ENCODE data around the gene LRRC8D. TPM values are rescaled to one million over a fixed set of nuclear protein-coding genes. Genes with fewer than 3 reads are reported as not detected.

LRRC8D gene
- total and polyA plus RNA-seq, 4 donors = 7.1 to 17.4 (median 14.4) TPM

DNA sequence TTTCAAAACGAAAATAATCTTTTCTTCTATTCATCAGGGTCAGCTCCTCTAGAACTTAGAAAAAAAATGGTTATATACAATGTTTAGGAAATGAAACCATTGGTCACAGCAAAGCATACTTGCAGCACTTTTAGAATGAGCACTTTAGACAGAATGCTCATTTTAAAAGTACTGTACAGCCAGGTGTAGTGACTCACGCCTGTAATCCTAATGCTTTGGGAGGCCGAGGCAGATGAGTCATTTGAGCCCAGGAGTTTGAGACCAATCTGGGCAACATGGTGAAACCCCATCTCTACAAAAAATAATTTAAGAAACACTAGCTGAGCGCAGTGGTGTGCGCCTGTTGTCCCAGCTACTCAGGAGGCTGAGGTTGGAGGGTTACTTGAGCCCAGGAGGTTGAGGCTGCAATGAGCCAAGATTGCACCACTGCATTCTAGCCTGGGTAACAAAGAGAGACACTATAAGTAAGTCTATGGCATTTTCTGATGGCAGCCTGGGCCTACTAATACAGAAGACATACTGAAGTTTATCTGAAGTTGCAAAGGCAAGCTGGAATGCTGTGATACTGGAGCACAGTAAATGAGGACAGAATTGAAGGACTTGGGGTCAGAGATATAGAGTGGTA, 125.1 kb downstream of the LRRC8D start:
- DNase-seq (ENCODE audit: low spot score) = no peak
- Histone ChIP-seq H3K4me3 (ENCODE audit: low read depth in 1 of 3, low read length in 3 of 3) (no peak overlapping the region), H3K27me3 (ENCODE audit: control insufficient read depth in 4 of 4, insufficient read depth in 4 of 4, low read length in 3 of 4) (no peaks in the 10 kb centered on the region), H3K27ac (ENCODE audit: low read depth in 1 of 2, low read length in 2 of 2) (no peak overlapping the region), H3K9me3 (ENCODE audit: control insufficient read depth in 4 of 4, low read length in 3 of 4) (no peaks in the 10 kb centered on the region), H3K9ac (ENCODE audit: low read depth in 1 of 2, low read length in 2 of 2) (no peak overlapping the region), H3K4me1 (ENCODE audit: control insufficient read depth in 4 of 4, insufficient read depth in 4 of 4, low read length in 3 of 4) (peaks cover 10 to 21% (median 19%) of the 10 kb centered on the region in 4 donors), H3K36me3 (ENCODE audit: control insufficient read depth in 4 of 4, insufficient read depth in 3 of 4, low read depth in 1 of 4, low read length in 3 of 4) (no peaks in the 10 kb centered on the region)
- TF ChIP-seq FOXA2 (IDR thresholded peaks at IDR 0.05) = no peak
- TF ChIP-seq REST (IDR thresholded peaks at IDR 0.05) = no peak
- TF ChIP-seq YY1 (IDR thresholded peaks at IDR 0.05) = no peak
- TF ChIP-seq EGR1 (IDR thresholded peaks at IDR 0.05; ENCODE audit: low read depth in 2 of 2) = no peak
- no peak for TF ChIP-seq GABPA (IDR thresholded peaks at IDR 0.05 in 1 of 2, conservative IDR thresholded peaks at IDR 0.05 in 1 of 2)
- TF ChIP-seq ATF3 (IDR thresholded peaks at IDR 0.05) = no peak
- TF ChIP-seq HNF4G (IDR thresholded peaks at IDR 0.05) = no peak
- TF ChIP-seq CTCF (IDR thresholded peaks at IDR 0.05; ENCODE audit: low read depth, low read length, missing input control) = no peak
- no peak for TF ChIP-seq FOXA1 (IDR thresholded peaks at IDR 0.05)
- no peak for TF ChIP-seq NR2F2 (IDR thresholded peaks at IDR 0.05)
- TF ChIP-seq RAD21 (IDR thresholded peaks at IDR 0.05) = no peak
- no peak for TF ChIP-seq JUND (IDR thresholded peaks at IDR 0.05)
- no peak for TF ChIP-seq MAX (IDR thresholded peaks at IDR 0.05)
- TF ChIP-seq HNF4A (conservative IDR thresholded peaks at IDR 0.05) = no peak
- TF ChIP-seq RXRA (IDR thresholded peaks at IDR 0.05) = no peak
- TF ChIP-seq TAF1 (conservative IDR thresholded peaks at IDR 0.05) = no peak
- TF ChIP-seq, protein P1, sequence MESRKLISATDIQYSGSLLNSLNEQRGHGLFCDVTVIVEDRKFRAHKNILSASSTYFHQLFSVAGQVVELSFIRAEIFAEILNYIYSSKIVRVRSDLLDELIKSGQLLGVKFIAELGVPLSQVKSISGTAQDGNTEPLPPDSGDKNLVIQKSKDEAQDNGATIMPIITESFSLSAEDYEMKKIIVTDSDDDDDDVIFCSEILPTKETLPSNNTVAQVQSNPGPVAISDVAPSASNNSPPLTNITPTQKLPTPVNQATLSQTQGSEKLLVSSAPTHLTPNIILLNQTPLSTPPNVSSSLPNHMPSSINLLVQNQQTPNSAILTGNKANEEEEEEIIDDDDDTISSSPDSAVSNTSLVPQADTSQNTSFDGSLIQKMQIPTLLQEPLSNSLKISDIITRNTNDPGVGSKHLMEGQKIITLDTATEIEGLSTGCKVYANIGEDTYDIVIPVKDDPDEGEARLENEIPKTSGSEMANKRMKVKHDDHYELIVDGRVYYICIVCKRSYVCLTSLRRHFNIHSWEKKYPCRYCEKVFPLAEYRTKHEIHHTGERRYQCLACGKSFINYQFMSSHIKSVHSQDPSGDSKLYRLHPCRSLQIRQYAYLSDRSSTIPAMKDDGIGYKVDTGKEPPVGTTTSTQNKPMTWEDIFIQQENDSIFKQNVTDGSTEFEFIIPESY (IDR thresholded peaks at IDR 0.05) = no peak
- WGBS = 92% methylated on average over 5 of the region's 5 CpGs

Measured in liver (tissue), 9 donors.